Aorta (tissue), 5 donors: Measurements from ENCODE around the gene TEKT5. TPM values are rescaled to one million over a fixed set of nuclear protein-coding genes. Genes with fewer than 3 reads are reported as not detected.

ENCODE experiments used
- ATAC-seq: fragments of 200-7000 bp; cut with Tn5 transposase; one replicate; pipeline ENCODE4 v1.9.1; 2022; ENCODE audit warnings: moderate library complexity; ENCODE audit not compliant: low FRiP score
- DNase-seq, 2 donors: peaks; one replicate each; pipeline ENCODE4 v3.0.0-alpha.2; 2020
- H3K27ac ChIP-seq, 2 donors: one replicate each; pipeline ENCODE4 v1.5.1; 2013; ENCODE audit warnings: low read length in 2 of 2, mild to moderate bottlenecking in 2 of 2, moderate library complexity in 2 of 2, control low read depth in 1 of 2, inconsistent platforms in 1 of 2, low read depth in 1 of 2
- H3K27me3 ChIP-seq, 2 donors: one replicate each; pipeline ENCODE4 v1.6.1; 2013; ENCODE audit warnings: control low read depth in 1 of 2, low read length in 1 of 2, mild to moderate bottlenecking in 1 of 2, moderate library complexity in 1 of 2; ENCODE audit not compliant: insufficient read depth in 2 of 2, control insufficient read depth in 1 of 2
- H3K36me3 ChIP-seq, 2 donors: one replicate each; pipeline ENCODE4 v1.6.1; 2013; ENCODE audit warnings: control low read depth in 1 of 2, low read length in 1 of 2, mild to moderate bottlenecking in 1 of 2; ENCODE audit not compliant: insufficient read depth in 2 of 2, control insufficient read depth in 1 of 2
- H3K4me1 ChIP-seq, 2 donors: one replicate each; pipeline ENCODE4 v1.6.1; 2013; ENCODE audit warnings: low read length in 2 of 2, control low read depth in 1 of 2, mild to moderate bottlenecking in 1 of 2, moderate library complexity in 1 of 2; ENCODE audit not compliant: insufficient read depth in 2 of 2, control insufficient read depth in 1 of 2
- H3K4me3 ChIP-seq, 2 donors: one replicate each; pipeline ENCODE4 v1.5.1; 2013; ENCODE audit warnings: low read length in 2 of 2, control low read depth in 1 of 2, mild to moderate bottlenecking in 1 of 2
- H3K9me3 ChIP-seq: one replicate; pipeline ENCODE4 v1.6.1; 2013; ENCODE audit warnings: mild to moderate bottlenecking, low read length; ENCODE audit not compliant: control insufficient read depth
- WGBS, 2 donors: extraction: QIAGEN DNeasy Blood & Tissue Kit; methylation state at CpG; one replicate each; pipeline ENCODE4 v1.1.7; 2013; 5-methylcytosine and 5-hydroxymethylcytosine counted together
- intact Hi-C, 2 donors: fragments of 100-400 bp; cut with DNase I; formaldehyde crosslinking; loops; one replicate each; pipeline versions ENCODE4 v1.14.2 to v1.15.0; 2022
- polyA plus RNA-seq, 2 donors: library from polyadenylated mRNA; stranded (reverse); fragments of 200-250 nt; gene quantifications; one replicate each; pipeline ENCODE4 v1.2.3, GENCODE V29; 2013
- total RNA-seq, 2 donors: library from RNA; stranded (reverse); fragmentation: NEBNext Ultra II Directional; extraction: Animal tissue kit (Norgen Biotek cat#: 25700); gene quantifications; one replicate each; pipeline ENCODE4 v1.2.1, GENCODE V29; 2021
- donor health status: healthy with polysubstance abuse.
- donor health status: Bipolar disorder and iron deficiency.
- donor health status: DM: no; HTN: no; CAD: no.
- donor health status: DM: no; HTN: no; CAD: no.
- donor health status: DM: yes; HTN: yes; CAD: no.

TEKT5 gene
- total and polyA plus RNA-seq, 4 donors = 0.29 to 2.9 (median 0.39) TPM; not detected in 1

- Histone ChIP-seq H3K4me1 (no peaks in the 10 kb centered on the region), H3K27me3 (no peaks in the 10 kb centered on the region), H3K27ac (no peak overlapping the region), H3K9me3 (no peaks in the 10 kb centered on the region), H3K4me3 (no peak overlapping the region), H3K36me3 (no peaks in the 10 kb centered on the region)
- no peak for ATAC-seq
- no peak for DNase-seq
- WGBS, 2 donors = 84% methylated on average over 3 of the region's 3 CpGs
- intact Hi-C loops = no loop called here
These were observed 97.5 kb downstream of the TEKT5 start for GRCh38 chr16:10597187-10597601.

- no peaks in the 10 kb centered on the region for H3K4me1 ChIP-seq
- intact Hi-C loops = no loop called here
- DNase-seq (no peak), ATAC-seq (no peak)
- H3K27me3 ChIP-seq = no peaks in the 10 kb centered on the region
- no peaks in the 10 kb centered on the region for H3K36me3 ChIP-seq
- H3K4me3 ChIP-seq = no peak overlapping the region
- no peaks in the 10 kb centered on the region for H3K9me3 ChIP-seq
- 78 to 81% methylated on average over 9 of the region's 9 CpGs for WGBS, 2 donors
- H3K27ac ChIP-seq = no peak overlapping the region
These were observed 100.3 kb downstream of the TEKT5 start for GRCh38 chr16:10594312-10594950.

GRCh38 chr16:10592611-10593010, 102.1 kb downstream of the TEKT5 start:
- no peak for DNase-seq
- 89% methylated on average over 1 of the region's 1 CpG for WGBS, 2 donors
- no peaks in the 10 kb centered on the region for H3K4me1 ChIP-seq
- no peaks in the 10 kb centered on the region for H3K9me3 ChIP-seq
- H3K4me3 ChIP-seq = no peak overlapping the region
- H3K36me3 ChIP-seq = no peaks in the 10 kb centered on the region
- ATAC-seq = no peak
- peaks cover 0 to 1% of the 10 kb centered on the region in 2 donors for H3K27me3 ChIP-seq
- intact Hi-C loops = no loop called here
- H3K27ac ChIP-seq = no peak overlapping the region

GRCh38 chr16:10590342-10590741, 104.4 kb downstream of the TEKT5 start:
- H3K4me3 ChIP-seq = no peak overlapping the region
- intact Hi-C loops = no loop called here
- 71 to 76% methylated on average over 4 of the region's 4 CpGs for WGBS, 2 donors
- ATAC-seq = no peak
- DNase-seq = no peak
- no peaks in the 10 kb centered on the region for H3K4me1 ChIP-seq
- no peak overlapping the region for H3K27ac ChIP-seq
- H3K27me3 ChIP-seq = peaks cover 0 to 2% of the 10 kb centered on the region in 2 donors
- no peaks in the 10 kb centered on the region for H3K36me3 ChIP-seq
- no peaks in the 10 kb centered on the region for H3K9me3 ChIP-seq

GRCh38 chr16:10589109-10589508, 105.6 kb downstream of the TEKT5 start:
- WGBS, 2 donors = 61 to 72% methylated on average over 5 of the region's 5 CpGs
- Histone ChIP-seq H3K9me3 (no peaks in the 10 kb centered on the region), H3K36me3 (no peaks in the 10 kb centered on the region), H3K27ac (no peak overlapping the region), H3K27me3 (peaks cover 0 to 2% of the 10 kb centered on the region in 2 donors), H3K4me3 (no peak overlapping the region), H3K4me1 (no peaks in the 10 kb centered on the region)
- ATAC-seq (no peak), DNase-seq (no peak)
- intact Hi-C loops = no loop called here

- no peak overlapping the region for H3K27ac ChIP-seq
- WGBS, 2 donors = 62 to 66% methylated on average over 2 of the region's 2 CpGs
- no peaks in the 10 kb centered on the region for H3K9me3 ChIP-seq
- no peak overlapping the region for H3K4me3 ChIP-seq
- no peaks in the 10 kb centered on the region for H3K4me1 ChIP-seq
- H3K36me3 ChIP-seq = no peaks in the 10 kb centered on the region
- DNase-seq (no peak), ATAC-seq (no peak)
- intact Hi-C loops = no loop called here
- peaks cover 0 to 2% of the 10 kb centered on the region in 2 donors for H3K27me3 ChIP-seq
These were observed 107.1 kb downstream of the TEKT5 start for GRCh38 chr16:10587622-10588021.

GRCh38 chr16:10584981-10585438, 109.7 kb downstream of the TEKT5 start:
- 11 to 18% methylated on average over 5 of the region's 5 CpGs for WGBS, 2 donors
- ATAC-seq = no peak

GRCh38 chr16:10583269-10583668, 111.5 kb downstream of the TEKT5 start:
- 87 to 90% methylated on average over 4 of the region's 4 CpGs for WGBS, 2 donors
- H3K36me3 ChIP-seq = no peaks in the 10 kb centered on the region
- no peak overlapping the region for H3K4me3 ChIP-seq
- H3K4me1 ChIP-seq = no peaks in the 10 kb centered on the region
- intact Hi-C loops = loop anchor here in 1 of 2 donors (5.0 kb wide), 1 partner anchor 316 kb away; no protein-coding TSS in a partner anchor
- peaks cover 0 to 2% of the 10 kb centered on the region in 2 donors for H3K27me3 ChIP-seq
- ATAC-seq = no peak
- no peak for DNase-seq
- H3K27ac ChIP-seq = no peak overlapping the region
- H3K9me3 ChIP-seq = no peaks in the 10 kb centered on the region

More at GRCh38 chr16:10584981-10585438, 109.7 kb downstream of the TEKT5 start:
- no peaks in the 10 kb centered on the region for H3K36me3 ChIP-seq
- no peak overlapping the region for H3K27ac ChIP-seq
- intact Hi-C loops = loop anchor here (2.0 to 5.0 kb wide), 2 partner anchors 64 to 318 kb away; no protein-coding TSS in a partner anchor
- no peaks in the 10 kb centered on the region for H3K4me1 ChIP-seq
- no peaks in the 10 kb centered on the region for H3K9me3 ChIP-seq
- H3K4me3 ChIP-seq = no peak overlapping the region
- H3K27me3 ChIP-seq = peaks cover 0 to 2% of the 10 kb centered on the region in 2 donors
- DNase-seq = no peak

- 31 to 35% methylated on average over 2 of the region's 2 CpGs for WGBS, 2 donors
- ATAC-seq (no peak), DNase-seq (no peak)
- H3K27ac ChIP-seq = no peak overlapping the region
- no peaks in the 10 kb centered on the region for H3K4me1 ChIP-seq
- H3K36me3 ChIP-seq = no peaks in the 10 kb centered on the region
- no peak overlapping the region for H3K4me3 ChIP-seq
- no peaks in the 10 kb centered on the region for H3K9me3 ChIP-seq
- intact Hi-C loops = loop anchor here in 1 of 2 donors (2.0 to 5.0 kb wide), 3 partner anchors 23 to 314 kb away; no protein-coding TSS in a partner anchor
- H3K27me3 ChIP-seq = no peaks in the 10 kb centered on the region
These were observed 113.2 kb downstream of the TEKT5 start for GRCh38 chr16:10581507-10581906.
